H1 (cell line): ENCODE data around the gene TEX264. TPM values are rescaled to one million over a fixed set of nuclear protein-coding genes. Genes with fewer than 3 reads are reported as not detected.

Experiments
- CEBPB ChIP-seq: IDR thresholded peaks from 2 replicates; pipeline ENCODE4 v1.6.1; 2012; ENCODE audit warnings: low read depth, low read length
- CHD7 ChIP-seq: fragments of 300-600 bp; sonication (generic); IDR thresholded peaks from 2 replicates; pipeline ENCODE4 v1.7.1; 2012; ENCODE audit warnings: low read length, moderate library complexity, mild to moderate bottlenecking, inconsistent platforms; ENCODE audit not compliant: insufficient replicate concordance
- SP4 ChIP-seq: IDR thresholded peaks from 2 replicates; pipeline ENCODE4 v1.6.1; 2012; ENCODE audit warnings: low read length, inconsistent platforms
- TEAD4 ChIP-seq: IDR thresholded peaks from 2 replicates; pipeline ENCODE4 v1.6.1; 2012; ENCODE audit warnings: low read depth, low read length, inconsistent platforms, mixed read lengths
- ZNF274 ChIP-seq: IDR thresholded peaks from 2 replicates; pipeline ENCODE4 v1.7.0; 2012; ENCODE audit warnings: low read length, borderline replicate concordance; ENCODE audit errors: extremely low read depth
- polyA plus RNA-seq, 7 experiments: library from polyadenylated mRNA; depleted of rRNA in 3 of 7; stranded (reverse) in 5 of 7; unstranded in 2 of 7; fragments of >200 nt in 5 of 7; fragments of 200-250 nt in 2 of 7; gene quantifications; 1 replicate in 5 of 7; 2 replicates in 1 of 7; 4 replicates in 1 of 7; pipeline versions ENCODE4 v1.2.1 to v1.2.3, GENCODE V29; 2011 to 2013; ENCODE audit warnings: missing spikeins in 2 of 7, mixed read lengths in 2 of 7
- total RNA-seq: library from RNA; stranded (reverse); fragmentation: NEBNext Ultra II Directional; extraction: Animal tissue kit (Norgen Biotek cat#: 25700); gene quantifications from 2 replicates; pipeline ENCODE4 v1.2.1, GENCODE V29; 2021

TEX264 gene
- total and polyA plus RNA-seq, 2 of the 8 experiments (the other 6 are each of a cell fraction or from before 2014, with no cell fraction given), result 11.2 to 35.6 TPM

GRCh38 chr3:51704511-51704950 is 33.5 kb downstream of the TEX264 start (continued):
- no peak for TF ChIP-seq CHD7
- no peak for TF ChIP-seq SP4
- TF ChIP-seq TEAD4, result no peak
- TF ChIP-seq CEBPB, result no peak
- no peak for TF ChIP-seq ZNF274
- TF ChIP-seq, all 59 proteins: peak for 0
